Astrocyte of the cerebellum (primary cell): ENCODE data around the gene SLC22A12.
A peak's percentile ranks its signal among the peaks of the same experiment; 100 is the strongest.

Experiments used
- DNase-seq: peaks from one replicate; pipeline ENCODE4 v3.0.0-alpha.2; 2011; ENCODE audit warnings: low read depth
- H3K4me3 ChIP-seq: 2 replicates; pipeline ENCODE4 v1.5.1; 2011; ENCODE audit warnings: mild to moderate bottlenecking, low read depth, low read length, moderate library complexity
- in situ Hi-C: cut with HindIII; loops from 2 replicates; pipeline ENCODE4 v1.10.0; 2017; ENCODE audit warnings: low sequenced_read_pairs
- TF ChIP-seq, protein P1 (sequence below): IDR thresholded peaks from 2 replicates; pipeline ENCODE4 v1.5.1; 2012; ENCODE audit warnings: low read length, low read depth, moderate library complexity, mild to moderate bottlenecking; ENCODE audit errors: missing control alignments

Gene SLC22A12

DNA sequence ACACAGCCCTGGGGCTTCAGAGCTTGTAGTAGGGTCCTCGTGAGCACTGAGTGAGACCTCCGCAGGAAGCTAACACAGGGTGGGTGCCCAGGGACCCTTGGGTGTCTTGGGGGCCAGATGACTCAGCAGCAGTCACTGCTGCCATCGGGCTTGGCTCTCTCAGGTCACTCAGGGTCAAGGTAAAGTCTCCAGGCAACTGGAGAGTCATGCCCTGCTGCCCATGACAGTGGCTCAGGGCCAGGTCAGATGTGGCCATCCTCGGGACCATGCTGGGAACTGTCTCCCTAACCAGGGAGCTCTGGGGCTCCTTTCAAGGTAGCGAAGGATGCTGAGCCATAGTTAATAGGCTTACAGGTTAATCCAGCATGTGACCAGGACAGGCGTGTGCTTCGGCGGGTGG lies 44.4 kb upstream of the SLC22A12 start:
- in situ Hi-C loops: no loop called here
- H3K4me3 ChIP-seq: no peak overlapping the region
- DNase-seq: no peak
- TF ChIP-seq, protein P1, sequence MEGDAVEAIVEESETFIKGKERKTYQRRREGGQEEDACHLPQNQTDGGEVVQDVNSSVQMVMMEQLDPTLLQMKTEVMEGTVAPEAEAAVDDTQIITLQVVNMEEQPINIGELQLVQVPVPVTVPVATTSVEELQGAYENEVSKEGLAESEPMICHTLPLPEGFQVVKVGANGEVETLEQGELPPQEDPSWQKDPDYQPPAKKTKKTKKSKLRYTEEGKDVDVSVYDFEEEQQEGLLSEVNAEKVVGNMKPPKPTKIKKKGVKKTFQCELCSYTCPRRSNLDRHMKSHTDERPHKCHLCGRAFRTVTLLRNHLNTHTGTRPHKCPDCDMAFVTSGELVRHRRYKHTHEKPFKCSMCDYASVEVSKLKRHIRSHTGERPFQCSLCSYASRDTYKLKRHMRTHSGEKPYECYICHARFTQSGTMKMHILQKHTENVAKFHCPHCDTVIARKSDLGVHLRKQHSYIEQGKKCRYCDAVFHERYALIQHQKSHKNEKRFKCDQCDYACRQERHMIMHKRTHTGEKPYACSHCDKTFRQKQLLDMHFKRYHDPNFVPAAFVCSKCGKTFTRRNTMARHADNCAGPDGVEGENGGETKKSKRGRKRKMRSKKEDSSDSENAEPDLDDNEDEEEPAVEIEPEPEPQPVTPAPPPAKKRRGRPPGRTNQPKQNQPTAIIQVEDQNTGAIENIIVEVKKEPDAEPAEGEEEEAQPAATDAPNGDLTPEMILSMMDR: no peak

DNA sequence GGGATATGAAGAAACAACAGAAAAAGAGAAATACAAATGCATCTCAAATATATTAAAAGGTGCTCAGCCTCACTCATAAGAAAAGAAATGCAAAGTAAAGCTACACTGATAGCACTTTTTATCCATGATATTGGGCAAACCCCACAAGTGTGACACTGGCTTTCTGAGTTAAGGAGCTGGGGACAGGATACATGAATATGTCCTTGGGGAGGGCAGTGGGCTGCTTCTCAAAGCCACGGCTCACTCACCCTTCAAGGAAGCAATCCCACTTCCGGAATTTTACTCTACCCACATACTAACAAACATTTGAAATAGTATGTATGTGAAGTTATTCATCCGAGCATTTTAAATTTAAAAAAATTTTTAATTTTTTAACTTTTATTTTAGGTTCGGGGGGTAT lies 41.1 kb upstream of the SLC22A12 start:
- no peak overlapping the region for H3K4me3 ChIP-seq
- no peak for DNase-seq
- TF ChIP-seq, protein P1: no peak
- in situ Hi-C loops: no loop called here

DNA sequence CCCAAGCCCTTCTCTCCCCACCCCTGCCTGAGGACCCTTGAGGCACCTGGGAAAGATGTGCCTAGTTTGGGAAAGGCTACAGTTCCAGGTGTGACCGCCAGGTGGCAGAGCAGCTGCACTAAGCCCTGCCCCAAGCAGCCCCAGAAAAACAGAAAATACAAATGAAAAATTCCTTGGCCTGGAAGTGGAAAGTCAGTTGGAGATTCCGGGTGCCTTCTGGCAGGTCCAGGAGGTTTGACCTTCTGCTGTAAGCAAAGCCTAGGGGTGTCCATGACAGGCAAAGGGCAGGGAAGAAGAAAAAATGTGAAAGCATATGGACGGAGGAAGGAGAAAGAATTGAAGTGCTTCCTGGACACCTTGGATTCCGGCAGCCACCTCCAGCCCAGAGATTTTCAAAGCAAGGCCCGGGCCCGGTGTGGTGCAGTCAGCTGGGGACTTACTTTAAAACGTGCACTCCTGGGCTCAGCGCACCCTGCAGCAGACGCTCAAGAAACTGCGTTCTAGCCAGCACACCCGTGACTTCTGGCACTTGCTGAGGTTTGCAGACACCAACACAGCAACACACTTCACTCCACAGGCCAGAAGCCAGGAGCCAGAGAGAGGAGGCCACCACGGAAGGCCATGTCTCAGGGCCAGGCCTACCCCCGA lies 37.3 kb upstream of the SLC22A12 start:
- in situ Hi-C loops: no loop called here
- DNase-seq: no peak
- TF ChIP-seq, protein P1: peak; percentile 98
- H3K4me3 ChIP-seq: no peak overlapping the region

DNA sequence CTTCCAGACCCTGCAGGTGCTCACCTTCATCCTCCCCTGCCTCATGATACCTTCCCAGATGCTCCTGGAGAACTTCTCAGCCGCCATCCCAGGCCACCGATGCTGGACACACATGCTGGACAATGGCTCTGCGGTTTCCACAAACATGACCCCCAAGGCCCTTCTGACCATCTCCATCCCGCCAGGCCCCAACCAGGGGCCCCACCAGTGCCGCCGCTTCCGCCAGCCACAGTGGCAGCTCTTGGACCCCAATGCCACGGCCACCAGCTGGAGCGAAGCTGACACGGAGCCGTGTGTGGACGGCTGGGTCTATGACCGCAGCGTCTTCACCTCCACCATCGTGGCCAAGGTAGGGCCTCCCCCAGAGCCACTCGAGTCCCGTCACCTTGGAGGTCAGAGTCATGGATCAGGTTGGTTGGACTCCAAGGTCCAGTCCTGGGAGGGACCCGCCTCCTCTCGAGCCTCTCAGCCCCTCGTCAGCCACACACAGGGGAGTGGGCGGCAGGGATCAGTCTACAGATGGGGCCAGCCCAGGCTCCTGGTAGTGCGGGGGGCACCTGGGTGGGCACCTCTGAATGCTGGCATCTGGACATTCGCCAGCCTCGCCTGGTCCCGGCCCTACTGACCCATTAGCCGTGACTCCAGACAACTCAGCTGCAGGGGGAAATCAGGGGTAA lies 34.8 kb upstream of the SLC22A12 start:
- no peak for DNase-seq
- TF ChIP-seq, protein P1: no peak
- H3K4me3 ChIP-seq: no peak overlapping the region
- in situ Hi-C loops: no loop called here

DNA sequence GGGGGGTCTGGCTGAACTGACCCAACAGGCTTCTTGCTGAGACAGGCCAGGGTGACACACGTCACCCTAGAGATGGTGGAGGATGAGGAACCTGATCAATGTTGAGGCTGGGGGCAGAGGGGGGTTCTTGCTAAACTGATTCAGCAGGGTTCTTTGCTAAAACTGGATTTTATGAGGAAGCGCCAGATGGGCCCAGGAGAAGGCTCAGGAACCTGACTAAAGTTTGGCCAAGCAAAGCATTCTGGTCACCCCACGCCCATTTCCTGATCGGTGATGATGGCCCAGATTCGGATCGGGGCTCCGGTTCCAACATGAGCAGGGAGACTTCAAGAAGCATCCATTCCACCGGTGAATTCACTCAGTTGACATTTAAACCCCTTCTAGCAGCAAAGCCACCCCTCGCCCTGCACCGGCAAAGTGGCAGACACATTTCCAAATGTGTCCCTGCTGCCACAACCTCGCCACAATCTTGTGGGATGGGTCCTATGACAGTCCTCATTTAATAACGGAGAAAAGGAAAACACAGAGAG lies 34.2 kb upstream of the SLC22A12 start:
- H3K4me3 ChIP-seq: no peak overlapping the region
- in situ Hi-C loops: no loop called here
- TF ChIP-seq, protein P1: no peak
- DNase-seq: no peak

DNA sequence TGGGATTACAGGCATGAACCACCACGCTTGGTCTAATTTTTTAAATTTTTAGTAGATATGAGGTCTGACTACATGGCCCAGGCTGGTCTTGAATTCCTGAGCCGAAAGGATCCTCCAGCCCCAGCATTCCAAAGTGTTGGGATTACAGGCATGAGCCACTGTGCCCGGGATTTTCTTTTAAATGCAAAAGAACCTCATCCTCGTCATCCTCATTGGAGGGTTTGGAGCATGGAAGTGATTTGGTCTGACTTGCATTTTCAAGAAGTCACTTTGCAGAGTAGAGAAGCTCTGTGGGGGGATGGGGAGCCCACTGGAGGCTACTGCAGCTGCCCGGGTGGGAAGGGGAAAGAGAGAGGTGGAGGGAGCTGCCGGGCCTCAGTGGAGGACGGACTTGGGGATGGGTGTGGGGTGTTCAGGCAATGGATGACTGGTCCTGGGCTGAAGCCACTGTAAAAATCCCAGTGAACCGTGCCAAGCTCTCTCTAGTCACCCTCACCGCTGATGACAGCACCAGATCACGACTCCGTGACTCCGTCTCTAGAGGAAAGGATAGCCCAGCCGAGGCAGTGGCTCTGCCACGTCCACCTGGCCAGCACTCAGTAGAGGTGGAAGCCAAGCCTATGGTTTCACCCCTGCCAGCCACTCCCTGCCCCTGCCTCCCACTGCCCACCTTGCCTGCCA lies 32.8 kb upstream of the SLC22A12 start:
- in situ Hi-C loops: no loop called here
- no peak for DNase-seq
- TF ChIP-seq, protein P1: no peak
- H3K4me3 ChIP-seq: no peak overlapping the region
